GM23248 (cell line): ENCODE data around the gene DVL3. TPM values are rescaled to one million over a fixed set of nuclear protein-coding genes. Genes with fewer than 3 reads are reported as not detected.

Experiments used
- DNase-seq: peaks from one replicate; pipeline ENCODE4 v3.0.0-alpha.2; 2015
- H2AFZ ChIP-seq: fragments of 200-600 bp; sonication (generic); 2 replicates; pipeline ENCODE4 v1.6.1; 2016; ENCODE audit warnings: antibody characterized with exemption
- H3F3A ChIP-seq: fragments of 200-600 bp; sonication (generic); 2 replicates; pipeline ENCODE4 v1.6.1; 2016; ENCODE audit warnings: mild to moderate bottlenecking, antibody characterized with exemption, mixed run types; ENCODE audit not compliant: insufficient read depth
- H3K27ac ChIP-seq: fragments of 200-600 bp; sonication (generic); 2 replicates; pipeline ENCODE4 v1.5.1; 2016; ENCODE audit warnings: mild to moderate bottlenecking
- H3K27me3 ChIP-seq: fragments of 200-600 bp; sonication (generic); replicated peaks from 2 replicates; pipeline ENCODE4 v1.6.1; 2016; ENCODE audit warnings: mild to moderate bottlenecking; ENCODE audit not compliant: insufficient read depth
- H3K36me3 ChIP-seq: fragments of 200-600 bp; sonication (generic); 2 replicates; pipeline ENCODE4 v1.6.1; 2016; ENCODE audit warnings: low read depth, mild to moderate bottlenecking
- H3K4me1 ChIP-seq: fragments of 200-600 bp; sonication (generic); 2 replicates; pipeline ENCODE4 v1.6.1; 2016; ENCODE audit warnings: mild to moderate bottlenecking; ENCODE audit not compliant: insufficient read depth
- H3K4me2 ChIP-seq: fragments of 200-600 bp; sonication (generic); one replicate; pipeline ENCODE4 v1.6.1; 2016; ENCODE audit warnings: mild to moderate bottlenecking; ENCODE audit not compliant: unreplicated experiment
- H3K4me3 ChIP-seq: fragments of 200-600 bp; sonication (generic); 2 replicates; pipeline ENCODE4 v1.5.1; 2016; ENCODE audit warnings: mild to moderate bottlenecking
- H3K79me2 ChIP-seq: fragments of 200-600 bp; sonication (generic); 2 replicates; pipeline ENCODE4 v1.6.1; 2016; ENCODE audit warnings: mild to moderate bottlenecking; ENCODE audit not compliant: insufficient read depth
- H3K9ac ChIP-seq: fragments of 200-600 bp; sonication (generic); 2 replicates; pipeline ENCODE4 v1.6.1; 2016; ENCODE audit warnings: mild to moderate bottlenecking
- H3K9me2 ChIP-seq: fragments of 200-600 bp; sonication (generic); 2 replicates; pipeline ENCODE4 v1.6.1; 2016; ENCODE audit warnings: mixed run types, mild to moderate bottlenecking, moderate library complexity; ENCODE audit not compliant: insufficient read depth
- H3K9me3 ChIP-seq: fragments of 200-600 bp; sonication (generic); one replicate; pipeline ENCODE4 v1.6.1; 2017; ENCODE audit warnings: low read depth
- H4K20me1 ChIP-seq: fragments of 200-600 bp; sonication (generic); 2 replicates; pipeline ENCODE4 v1.6.0; 2016; ENCODE audit not compliant: insufficient read depth
- EZH2 ChIP-seq: fragments of 200-600 bp; sonication (generic); IDR thresholded peaks from 2 replicates; pipeline ENCODE4 v1.6.1; 2018; ENCODE audit warnings: antibody characterized with exemption, mild to moderate bottlenecking; ENCODE audit not compliant: insufficient read depth, poor library complexity, severe bottlenecking
- EZH2phosphoT487 ChIP-seq: fragments of 200-600 bp; sonication (generic); IDR thresholded peaks from 2 replicates; pipeline ENCODE4 v1.6.1; 2018; ENCODE audit warnings: antibody characterized with exemption, moderate library complexity, mild to moderate bottlenecking, low read depth; ENCODE audit not compliant: insufficient read depth
- WGBS, 2 experiments: methylation state at CpG; one replicate each; pipeline ENCODE4 v1.1.6; 2015 to 2017; ENCODE audit warnings: low lambda C conversion rate in 2 of 2, low coverage in 1 of 2; ENCODE audit errors: missing lambda C conversion rate in 2 of 2; 5-methylcytosine and 5-hydroxymethylcytosine counted together
- in situ Hi-C: fragments of 300-500 bp; cut with MboI; formaldehyde crosslinking; loops from 2 replicates; pipeline ENCODE4 v1.15.0; 2020
- polyA plus RNA-seq: library from polyadenylated mRNA; unstranded; fragments of >200 nt; fragmentation: Nextera tagmentation; extraction: Ambion mirVana; gene quantifications from 2 replicates; pipeline ENCODE4 v1.2.1, GENCODE V29; 2016
- total RNA-seq: library from RNA; depleted of rRNA; stranded (reverse); fragments of >200 nt; shearing (Covaris generic); gene quantifications from 2 replicates; pipeline ENCODE4 v1.2.3, GENCODE V29; 2014

Gene DVL3
- total and polyA plus RNA-seq, 2 experiments from 2014 or later, result 31.1 to 66.9 TPM

DNA sequence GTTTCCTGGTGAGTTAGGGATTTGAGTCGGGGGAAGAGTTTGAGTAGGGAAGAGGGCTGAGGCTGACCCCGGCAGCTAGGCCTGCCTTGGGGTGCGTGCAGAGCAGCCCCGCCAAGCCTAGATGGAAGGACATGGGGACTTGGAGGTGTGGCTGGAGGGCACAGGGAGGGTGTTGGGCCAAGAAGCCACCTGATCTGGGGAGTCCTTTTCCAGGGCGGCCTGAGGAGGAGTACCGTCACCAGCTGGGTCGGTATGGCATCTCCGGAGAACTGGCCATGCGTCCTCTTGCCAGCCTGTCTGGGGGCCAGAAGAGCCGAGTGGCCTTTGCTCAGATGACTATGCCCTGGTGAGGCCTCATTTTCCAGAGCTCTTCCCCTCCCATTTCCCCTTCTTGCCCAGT lies 37.7 kb downstream of the DVL3 start:
- WGBS, 2 experiments, result 94 to 100% methylated on average over 6 to 9 of the region's 10 CpGs
- in situ Hi-C loops, result no loop called here

DNA sequence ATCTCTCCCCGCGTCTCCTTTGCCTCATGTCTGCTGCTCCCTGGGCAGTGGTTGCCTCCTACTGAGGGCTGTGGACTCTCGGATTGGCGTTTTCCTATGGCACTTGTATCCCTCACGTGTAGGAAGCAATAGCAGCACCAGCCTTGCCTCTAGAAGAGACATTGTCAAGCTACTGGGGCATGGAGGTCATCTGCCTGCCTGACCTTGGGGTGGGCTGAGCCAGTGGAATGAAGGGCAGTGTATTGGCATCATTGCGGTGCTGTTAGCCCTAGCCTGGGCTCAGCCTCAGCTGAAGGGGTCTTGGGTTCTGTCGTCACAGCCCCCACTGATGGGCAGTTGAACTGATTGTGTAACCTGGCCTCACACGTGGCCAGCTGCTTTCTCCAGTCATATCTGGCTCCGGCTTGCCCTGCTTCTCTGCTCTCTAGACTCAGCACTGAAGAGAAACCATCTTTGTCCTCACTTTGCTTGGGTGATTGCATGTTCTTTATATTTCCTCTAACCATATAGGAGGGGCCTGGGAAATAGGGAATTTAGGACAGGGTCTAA lies 38.9 kb downstream of the DVL3 start:
- no peak for DNase-seq
- in situ Hi-C loops, result no loop called here
- H4K20me1 ChIP-seq, result no peaks in the 10 kb centered on the region
- no peak for TF ChIP-seq EZH2phosphoT487
- TF ChIP-seq EZH2, result no peak
- H3K79me2 ChIP-seq, result peaks cover 35% of the 10 kb centered on the region
- H3K27me3 ChIP-seq, result no peaks in the 10 kb centered on the region
- no peaks in the 10 kb centered on the region for H3K9me3 ChIP-seq
- no peaks in the 10 kb centered on the region for H3F3A ChIP-seq
- no peak overlapping the region for H3K27ac ChIP-seq
- H3K9me2 ChIP-seq, result no peaks in the 10 kb centered on the region
- no peak overlapping the region for H2AFZ ChIP-seq
- H3K4me2 ChIP-seq, result no peak overlapping the region
- H3K36me3 ChIP-seq, result peaks cover 32% of the 10 kb centered on the region
- no peak overlapping the region for H3K4me3 ChIP-seq
- no peak overlapping the region for H3K9ac ChIP-seq
- H3K4me1 ChIP-seq, result no peaks in the 10 kb centered on the region
- 72% methylated on average over 9 of the region's 9 CpGs for WGBS, 2 experiments

More for the DNA sequence above, 37.7 kb downstream of the DVL3 start:
- Histone ChIP-seq H3K4me3 (no peak overlapping the region), H4K20me1 (no peaks in the 10 kb centered on the region), H3F3A (no peaks in the 10 kb centered on the region), H3K9me2 (no peaks in the 10 kb centered on the region), H3K9me3 (no peaks in the 10 kb centered on the region), H3K27me3 (no peaks in the 10 kb centered on the region), H3K27ac (no peak overlapping the region), H3K4me2 (no peak overlapping the region), H3K36me3 (peaks cover 32% of the 10 kb centered on the region), H3K9ac (no peak overlapping the region), H3K79me2 (peaks cover 47% of the 10 kb centered on the region), H2AFZ (no peak overlapping the region), H3K4me1 (no peaks in the 10 kb centered on the region)
- TF ChIP-seq EZH2, result no peak
- TF ChIP-seq EZH2phosphoT487, result no peak
- DNase-seq, result no peak

DNA sequence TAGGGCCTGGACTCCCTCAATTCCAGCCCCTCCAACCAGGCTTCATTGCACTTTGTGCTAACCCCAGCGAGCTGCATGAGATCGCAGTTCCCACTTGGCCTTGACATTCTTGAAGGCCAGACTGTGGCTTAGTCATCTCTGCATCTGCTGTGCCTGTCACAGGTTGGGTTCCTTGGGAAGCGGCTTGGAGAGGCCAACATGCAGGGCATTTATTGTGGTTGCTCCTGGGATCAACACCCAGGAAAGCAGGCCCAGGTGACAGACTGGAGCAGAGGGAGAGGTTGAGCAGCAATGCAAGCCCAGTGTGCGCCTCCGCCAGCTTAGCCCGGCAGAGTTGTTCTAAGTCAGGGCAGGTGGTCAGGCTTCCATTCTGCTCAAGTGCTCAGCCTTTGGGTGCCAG lies 41.4 kb downstream of the DVL3 start:
- Histone ChIP-seq H2AFZ (no peak overlapping the region), H3K36me3 (peaks cover 9% of the 10 kb centered on the region; the same call in 1 of the 2 replicates), H3K79me2 (peaks cover 11% of the 10 kb centered on the region; the same call in 1 of the 2 replicates), H3F3A (no peaks in the 10 kb centered on the region), H3K27ac (no peak overlapping the region), H4K20me1 (no peaks in the 10 kb centered on the region), H3K4me3 (no peak overlapping the region), H3K27me3 (no peaks in the 10 kb centered on the region), H3K4me2 (no peak overlapping the region), H3K4me1 (no peaks in the 10 kb centered on the region), H3K9me3 (no peaks in the 10 kb centered on the region), H3K9me2 (no peaks in the 10 kb centered on the region), H3K9ac (no peak overlapping the region)
- in situ Hi-C loops, result no loop called here
- no peak for DNase-seq
- 76 to 80% methylated on average over 6 of the region's 6 CpGs for WGBS, 2 experiments
- no peak for TF ChIP-seq EZH2
- no peak for TF ChIP-seq EZH2phosphoT487

- Histone ChIP-seq H3K4me3 (no peak overlapping the region), H4K20me1 (no peaks in the 10 kb centered on the region), H3K9me2 (no peaks in the 10 kb centered on the region), H3K9ac (no peak overlapping the region), H3K9me3 (no peaks in the 10 kb centered on the region), H2AFZ (no peak overlapping the region), H3K4me1 (no peaks in the 10 kb centered on the region), H3K36me3 (no peaks in the 10 kb centered on the region; the same call in 1 of the 2 replicates), H3K79me2 (no peaks in the 10 kb centered on the region), H3K27me3 (no peaks in the 10 kb centered on the region), H3K27ac (no peak overlapping the region), H3F3A (no peaks in the 10 kb centered on the region), H3K4me2 (no peak overlapping the region)
- no peak for DNase-seq
- WGBS, 2 experiments, result 78 to 82% methylated on average over 9 of the region's 9 CpGs
- in situ Hi-C loops, result no loop called here
- no peak for TF ChIP-seq EZH2
- no peak for TF ChIP-seq EZH2phosphoT487
Measured at GRCh38 chr3:184198509-184198908, 43.3 kb downstream of the DVL3 start.

DNA sequence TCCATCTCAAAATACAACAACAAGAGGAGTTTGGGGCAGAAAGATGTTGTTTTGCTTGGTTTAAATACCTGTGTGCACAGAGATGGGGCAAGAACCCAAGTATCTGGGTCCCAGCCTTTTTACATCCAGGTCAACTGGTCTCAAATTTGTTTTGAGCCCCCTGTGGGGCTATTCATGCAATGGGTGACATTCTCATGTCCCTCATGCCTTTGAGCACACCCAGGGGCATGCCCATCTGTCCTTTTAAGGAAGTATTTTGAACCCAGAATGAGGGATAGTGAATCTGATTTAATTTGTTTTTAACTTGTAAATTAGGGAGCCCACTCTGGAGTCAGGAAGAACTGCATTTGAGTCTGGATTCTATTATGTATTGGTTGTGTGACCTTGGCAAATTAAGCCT lies 45.6 kb downstream of the DVL3 start:
- H3K27ac ChIP-seq, result no peak overlapping the region

More for the DNA sequence above, 45.6 kb downstream of the DVL3 start:
- in situ Hi-C loops, result no loop called here
- no peak for DNase-seq
- no peak overlapping the region for H3K9ac ChIP-seq
- H3F3A ChIP-seq, result no peaks in the 10 kb centered on the region
- no peaks in the 10 kb centered on the region for H3K9me2 ChIP-seq
- no peak overlapping the region for H3K4me2 ChIP-seq
- H3K9me3 ChIP-seq, result no peaks in the 10 kb centered on the region
- H4K20me1 ChIP-seq, result no peaks in the 10 kb centered on the region
- H3K27me3 ChIP-seq, result peaks cover 2% of the 10 kb centered on the region; the same call in 1 of the 2 replicates
- no peaks in the 10 kb centered on the region for H3K79me2 ChIP-seq
- TF ChIP-seq EZH2phosphoT487 (no peak), EZH2 (no peak)
- H3K36me3 ChIP-seq, result no peaks in the 10 kb centered on the region
- no peak overlapping the region for H2AFZ ChIP-seq
- H3K4me1 ChIP-seq, result no peaks in the 10 kb centered on the region
- no peak overlapping the region for H3K4me3 ChIP-seq
